IMR-90 (cell line): Measurements from ENCODE around the gene HRH2. TPM values are rescaled to one million over a fixed set of nuclear protein-coding genes. Genes with fewer than 3 reads are reported as not detected.

ENCODE experiments used
- ATAC-seq: fragments of 200-7000 bp; cut with Tn5 transposase; 2 replicates; pipeline ENCODE4 v1.9.1; 2020; ENCODE audit warnings: low read depth, mild to moderate bottlenecking, moderate library complexity
- BruUV-seq: library from RNA; stranded (reverse); fragments of 400-500 nt; replicated peaks from 2 replicates; lab custom pipeline; 2021; lab: Mats Ljungman, UMichigan
- CTCF ChIA-PET: fragments of 300-600 bp; formaldehyde crosslinking; extraction: SDS; loops from one replicate; lab custom pipeline; 2021; ENCODE audit warnings: antibody characterized with exemption; lab: Yijun Ruan, JAX
- POLR2A ChIA-PET: fragments of 300-600 bp; sonication (Branson Sonifier 250); formaldehyde crosslinking; loops from one replicate; lab custom pipeline; 2022; ENCODE audit warnings: antibody characterized with exemption; ENCODE audit not compliant: unreplicated experiment; lab: Charles Lee
- DNase-seq: peaks from one replicate; pipeline ENCODE4 v3.0.0; 2013
- H2AFZ ChIP-seq: replicated peaks from 2 replicates; pipeline ENCODE3; 2013; ENCODE audit warnings: low read length, mild to moderate bottlenecking; ENCODE audit not compliant: poor library complexity
- H2AK5ac ChIP-seq: 2 replicates; pipeline ENCODE4 v1.6.1; 2013; ENCODE audit warnings: low read depth, low read length, inconsistent platforms
- H2AK9ac ChIP-seq: replicated peaks from 2 replicates; pipeline ENCODE3; 2013; ENCODE audit warnings: mild to moderate bottlenecking, low read depth, low read length, moderate library complexity; ENCODE audit not compliant: poor library complexity
- H2BK120ac ChIP-seq: 2 replicates; pipeline ENCODE4 v1.6.1; 2013; ENCODE audit warnings: low read depth, low read length, inconsistent platforms
- H2BK15ac ChIP-seq: 3 replicates; pipeline ENCODE4 v1.6.1; 2013; ENCODE audit warnings: low read depth, low read length, inconsistent platforms
- H2BK20ac ChIP-seq: 2 replicates; pipeline ENCODE4 v1.6.1; 2013; ENCODE audit warnings: low read depth, mild to moderate bottlenecking, inconsistent platforms, low read length, moderate library complexity
- H2BK5ac ChIP-seq: 2 replicates; pipeline ENCODE4 v1.6.1; 2013; ENCODE audit warnings: mild to moderate bottlenecking, low read depth, low read length, inconsistent platforms; ENCODE audit not compliant: poor library complexity, severe bottlenecking
- H3K14ac ChIP-seq: replicated peaks from 2 replicates; pipeline ENCODE4 v1.6.1; 2013; ENCODE audit warnings: low read depth, low read length, inconsistent platforms
- H3K18ac ChIP-seq: 2 replicates; pipeline ENCODE4 v1.6.1; 2013; ENCODE audit warnings: low read depth, low read length, control low read depth
- H3K23ac ChIP-seq: 2 replicates; pipeline ENCODE4 v1.6.1; 2013; ENCODE audit warnings: low read depth, low read length, inconsistent platforms
- H3K27ac ChIP-seq: 2 replicates; pipeline ENCODE4 v1.5.1; 2013; ENCODE audit warnings: mild to moderate bottlenecking, control low read depth, low read length; ENCODE audit not compliant: insufficient read depth
- H3K27me3 ChIP-seq: 2 replicates; pipeline ENCODE4 v1.6.1; 2013; ENCODE audit warnings: low read length; ENCODE audit not compliant: control insufficient read depth, insufficient read depth
- H3K36me3 ChIP-seq: 2 replicates; pipeline ENCODE4 v1.6.1; 2013; ENCODE audit warnings: low read length, mixed read lengths; ENCODE audit not compliant: control insufficient read depth, insufficient read depth
- H3K4ac ChIP-seq: 2 replicates; pipeline ENCODE4 v1.6.1; 2013; ENCODE audit warnings: low read depth, low read length, inconsistent platforms
- H3K4me1 ChIP-seq: 2 replicates; pipeline ENCODE4 v1.6.1; 2013; ENCODE audit warnings: low read length, mixed read lengths; ENCODE audit not compliant: control insufficient read depth, insufficient read depth
- H3K4me2 ChIP-seq: 2 replicates; pipeline ENCODE4 v1.6.1; 2013; ENCODE audit warnings: low read depth, mild to moderate bottlenecking, control low read depth, low read length, moderate library complexity
- H3K4me3 ChIP-seq: 2 replicates; pipeline ENCODE4 v1.5.1; 2013; ENCODE audit warnings: low read depth, mild to moderate bottlenecking, control low read depth, low read length, moderate library complexity; ENCODE audit not compliant: insufficient read depth
- H3K56ac ChIP-seq: 2 replicates; pipeline ENCODE4 v1.6.1; 2013; ENCODE audit warnings: low read length, inconsistent platforms; ENCODE audit not compliant: insufficient read depth; ENCODE audit errors: extremely low read depth
- H3K79me1 ChIP-seq, 2 experiments: 2 replicates each; pipeline ENCODE4 v1.6.1; 2013; ENCODE audit warnings: low read length in 2 of 2, inconsistent platforms in 1 of 2, low read depth in 1 of 2
- H3K9ac ChIP-seq: 2 replicates; pipeline ENCODE4 v1.6.1; 2013; ENCODE audit warnings: low read depth, low read length, control low read depth
- H3K9me1 ChIP-seq: 2 replicates; pipeline ENCODE4 v1.6.1; 2013; ENCODE audit warnings: low read length, inconsistent platforms; ENCODE audit not compliant: insufficient read depth
- H3K9me3 ChIP-seq: 2 replicates; pipeline ENCODE4 v1.6.1; 2013; ENCODE audit warnings: low read length; ENCODE audit not compliant: control insufficient read depth, insufficient read depth
- H4K20me1 ChIP-seq: 2 replicates; pipeline ENCODE4 v1.6.1; 2013; ENCODE audit warnings: low read length, inconsistent platforms; ENCODE audit not compliant: insufficient read depth
- H4K5ac ChIP-seq: 2 replicates; pipeline ENCODE4 v1.6.1; 2013; ENCODE audit warnings: mild to moderate bottlenecking, low read depth, low read length, control low read depth
- H4K8ac ChIP-seq, 2 experiments: 2 replicates each; pipeline ENCODE4 v1.6.1; 2013; ENCODE audit warnings: low read depth in 2 of 2, low read length in 2 of 2, control low read depth in 1 of 2, inconsistent platforms in 1 of 2
- H4K91ac ChIP-seq: 2 replicates; pipeline ENCODE4 v1.6.1; 2013; ENCODE audit warnings: low read depth, low read length, inconsistent platforms; ENCODE audit not compliant: insufficient read depth
- BHLHE40 ChIP-seq: fragments of 150-350 bp; IDR thresholded peaks from 2 replicates; pipeline ENCODE4 v1.6.1; 2016; ENCODE audit warnings: mild to moderate bottlenecking, low read depth, low read length
- CEBPB ChIP-seq: IDR thresholded peaks from 2 replicates; pipeline ENCODE4 v1.6.1; 2012; ENCODE audit warnings: low read depth, low read length, improper control_type of control experiment
- CHD1 ChIP-seq: IDR thresholded peaks from 2 replicates; pipeline ENCODE4 v1.6.1; 2012; ENCODE audit warnings: low read depth, low read length, improper control_type of control experiment
- CTCF ChIP-seq: conservative IDR thresholded peaks from 2 replicates; pipeline ENCODE4 v1.5.1; 2012; ENCODE audit warnings: mild to moderate bottlenecking, low read depth, low read length, improper control_type of control experiment
- MAFK ChIP-seq: IDR thresholded peaks from 2 replicates; pipeline ENCODE4 v1.6.1; 2012; ENCODE audit warnings: low read depth, low read length, improper control_type of control experiment
- MAZ ChIP-seq: IDR thresholded peaks from 2 replicates; pipeline ENCODE4 v1.6.1; 2012; ENCODE audit warnings: low read depth, mild to moderate bottlenecking, low read length, improper control_type of control experiment, moderate library complexity, borderline replicate concordance
- MXI1 ChIP-seq: IDR thresholded peaks from 2 replicates; pipeline ENCODE4 v1.6.1; 2012; ENCODE audit warnings: low read depth, mild to moderate bottlenecking, low read length, moderate library complexity, borderline replicate concordance
- NFE2L2 ChIP-seq: fragments of 150-350 bp; IDR thresholded peaks from 2 replicates; pipeline ENCODE4 v1.6.1; 2016; ENCODE audit warnings: low read depth, mild to moderate bottlenecking, low read length
- RAD21 ChIP-seq: IDR thresholded peaks from 2 replicates; pipeline ENCODE4 v1.6.1; 2012; ENCODE audit warnings: low read length, improper control_type of control experiment
- RCOR1 ChIP-seq: IDR thresholded peaks from 2 replicates; pipeline ENCODE4 v1.6.1; 2012; ENCODE audit warnings: mild to moderate bottlenecking, low read length, improper control_type of control experiment; ENCODE audit not compliant: insufficient replicate concordance
- RFX5 ChIP-seq: IDR thresholded peaks from 2 replicates; pipeline ENCODE4 v1.8.0; 2012; ENCODE audit warnings: low read depth, mild to moderate bottlenecking, low read length, moderate library complexity
- SMC3 ChIP-seq: fragments of 150-350 bp; IDR thresholded peaks from 2 replicates; pipeline ENCODE4 v1.6.1; 2016; ENCODE audit warnings: low read depth, mild to moderate bottlenecking, antibody characterized with exemption, low read length, moderate library complexity
- WGBS, 2 experiments: methylation state at CpG; one replicate each; pipeline versions ENCODE4 v1.1.5 to v1.1.7; 2013; ENCODE audit warnings: missing lambda C conversion rate in 2 of 2; ENCODE audit not compliant: insufficient read length in 1 of 2; ENCODE audit errors: extremely low coverage in 2 of 2; 5-methylcytosine and 5-hydroxymethylcytosine counted together
- dilution Hi-C: fragments of 300-500 bp; cut with HindIII; formaldehyde crosslinking; loops from one replicate; pipeline ENCODE4 v1.14.3; 2018; ENCODE audit warnings: low sequenced_read_pairs; ENCODE audit not compliant: unreplicated experiment
- in situ Hi-C: fragments of 300-500 bp; cut with MboI; formaldehyde crosslinking; loops from 3 replicates; pipeline ENCODE4 v1.14.3; 2019; ENCODE audit warnings: low sequenced_read_pairs, inconsistent platforms, mixed read lengths
- intact Hi-C: fragments of 100-400 bp; cut with micrococcal nuclease; formaldehyde crosslinking; loops from 2 replicates; pipeline ENCODE4 v1.10.0; 2022
- polyA plus RNA-seq, 3 experiments: library from polyadenylated mRNA; depleted of rRNA; stranded (reverse); fragments of >200 nt; gene quantifications; 2 replicates each; pipeline ENCODE4 v1.2.3, GENCODE V29; 2012; ENCODE audit warnings: low replicate concordance in 1 of 3
- total RNA-seq: library from RNA; depleted of rRNA; stranded (reverse); fragments of >200 nt; gene quantifications from 2 replicates; pipeline ENCODE4 v1.2.3, GENCODE V29; 2012
- TF ChIP-seq, protein P1 (sequence below): fragments of 150-350 bp; IDR thresholded peaks from 2 replicates; pipeline ENCODE4 v1.6.1; 2016; ENCODE audit warnings: low read depth, mild to moderate bottlenecking, low read length, moderate library complexity, borderline replicate concordance

The HRH2 gene
- total and polyA plus RNA-seq, 2 of the 4 experiments (the other 2 are of a cell fraction), result not detected

DNA sequence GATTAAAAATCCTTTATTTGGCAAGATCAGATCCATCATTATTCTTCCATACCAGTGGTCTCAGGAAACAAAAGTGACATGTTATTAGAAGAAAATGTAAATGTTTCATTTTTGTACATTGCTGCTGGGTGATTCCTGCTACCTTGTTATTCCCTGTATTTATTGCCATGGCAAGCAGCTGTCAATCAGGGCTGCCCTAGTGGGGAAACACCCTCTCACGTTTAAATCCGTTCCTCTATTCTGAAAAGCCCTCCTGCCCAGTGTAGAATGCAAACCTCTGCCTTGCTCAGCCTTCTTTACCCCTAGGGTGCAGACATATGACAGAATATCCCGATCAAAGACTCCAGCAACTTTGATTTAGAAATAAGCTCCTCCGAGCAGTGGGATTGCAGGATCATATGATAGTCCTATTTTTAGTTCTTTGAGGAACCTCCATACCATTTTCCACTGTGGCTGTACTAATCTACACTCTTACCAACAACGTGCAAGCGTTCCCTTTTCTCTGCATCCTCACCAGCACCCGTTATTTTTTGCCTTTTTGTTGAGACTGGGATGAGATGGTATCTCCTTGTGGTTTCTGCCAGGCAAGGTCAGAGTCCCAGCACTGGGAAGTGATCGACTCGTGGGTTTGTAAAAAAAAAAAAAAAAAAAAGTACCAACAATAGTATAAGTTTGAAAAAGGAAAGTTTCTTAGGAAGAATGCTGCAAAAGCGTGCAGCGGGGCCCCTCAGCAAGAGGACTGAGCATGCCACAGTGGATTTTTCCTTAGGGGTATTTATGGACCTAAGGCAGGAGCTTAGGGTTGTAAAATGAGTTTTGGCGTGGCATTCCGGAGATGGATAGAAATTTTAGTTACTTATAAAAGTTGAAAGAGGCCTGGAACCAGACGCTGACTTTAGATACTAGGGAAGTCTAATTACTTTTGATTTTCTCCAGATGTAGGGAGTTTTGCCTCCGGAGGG, 66.7 kb downstream of the HRH2 start:
- no peak overlapping the region for H3K14ac ChIP-seq
- no peak overlapping the region for H2BK120ac ChIP-seq
- H3K4me3 ChIP-seq, result no peak overlapping the region
- H3K56ac ChIP-seq, result no peak overlapping the region
- no peak overlapping the region for H2BK5ac ChIP-seq
- H3K79me1 ChIP-seq, result no peaks in the 10 kb centered on the region
- ATAC-seq, result no peak
- ChIA-PET CTCF (no interaction called here), POLR2A (no interaction called here)
- 13% methylated on average over 3 of the region's 15 CpGs; no CpG with 5 or more reads in 1 of the 2 experiments for WGBS, 2 experiments
- H2BK15ac ChIP-seq, result no peak overlapping the region
- no peaks in the 10 kb centered on the region for H3K9me3 ChIP-seq
- no peak overlapping the region for H3K4me2 ChIP-seq
- in situ Hi-C loops, result loop anchor here (25.0 kb wide), 2 partner anchors 613 to 838 kb away; no protein-coding TSS in a partner anchor
- no peak overlapping the region for H2AFZ ChIP-seq
- no peaks in the 10 kb centered on the region; the same call in 1 of the 2 replicates for H3K27me3 ChIP-seq
- no peak overlapping the region for H4K8ac ChIP-seq
- dilution Hi-C loops, result no loop called here
- no peak overlapping the region for H4K5ac ChIP-seq
- no peaks in the 10 kb centered on the region for H3K36me3 ChIP-seq
- no peak overlapping the region for H3K23ac ChIP-seq
- H2AK5ac ChIP-seq, result no peak overlapping the region
- H3K9me1 ChIP-seq, result no peaks in the 10 kb centered on the region
- no peak overlapping the region for H4K91ac ChIP-seq
- no peak overlapping the region for H3K18ac ChIP-seq
- no peak overlapping the region for H3K9ac ChIP-seq
- H3K4ac ChIP-seq, result no peak overlapping the region
- no peak overlapping the region for H2AK9ac ChIP-seq
- intact Hi-C loops, result loop anchor here (5.0 kb wide), 1 partner anchor 638 kb away; the partner anchor contains the start of gene KIAA1191
- H3K4me1 ChIP-seq, result no peaks in the 10 kb centered on the region
- BruUV-seq, result no TSS peak
- no peaks in the 10 kb centered on the region for H4K20me1 ChIP-seq
- H2BK20ac ChIP-seq, result no peak overlapping the region
- no peak for DNase-seq
- H3K27ac ChIP-seq, result no peak overlapping the region
- TF ChIP-seq, protein P1, sequence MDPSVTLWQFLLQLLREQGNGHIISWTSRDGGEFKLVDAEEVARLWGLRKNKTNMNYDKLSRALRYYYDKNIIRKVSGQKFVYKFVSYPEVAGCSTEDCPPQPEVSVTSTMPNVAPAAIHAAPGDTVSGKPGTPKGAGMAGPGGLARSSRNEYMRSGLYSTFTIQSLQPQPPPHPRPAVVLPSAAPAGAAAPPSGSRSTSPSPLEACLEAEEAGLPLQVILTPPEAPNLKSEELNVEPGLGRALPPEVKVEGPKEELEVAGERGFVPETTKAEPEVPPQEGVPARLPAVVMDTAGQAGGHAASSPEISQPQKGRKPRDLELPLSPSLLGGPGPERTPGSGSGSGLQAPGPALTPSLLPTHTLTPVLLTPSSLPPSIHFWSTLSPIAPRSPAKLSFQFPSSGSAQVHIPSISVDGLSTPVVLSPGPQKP, result no peak
- TF ChIP-seq MAFK (no peak), SMC3 (no peak), RFX5 (no peak), CEBPB (no peak), MXI1 (no peak), RCOR1 (no peak), NFE2L2 (no peak), CTCF (no peak), CHD1 (no peak), RAD21 (no peak), BHLHE40 (no peak), MAZ (no peak)
